Neuronal stem cell (in vitro differentiated cells): ENCODE results near the gene PDZD7.
A peak's percentile ranks its signal among the peaks of the same experiment; 100 is the strongest.

Source experiments
- DNase-seq: peaks from one replicate; pipeline ENCODE4 v3.0.0-alpha.2; 2013; ENCODE audit warnings: low spot score
- H2AFZ ChIP-seq: one replicate; pipeline ENCODE4 v1.6.1; 2013; ENCODE audit warnings: mild to moderate bottlenecking, low read length, inconsistent platforms
- H2AK5ac ChIP-seq: 2 replicates; pipeline ENCODE4 v1.6.1; 2013; ENCODE audit warnings: low read depth, mild to moderate bottlenecking, inconsistent platforms, low read length, moderate library complexity, mixed read lengths
- H2BK120ac ChIP-seq: 2 replicates; pipeline ENCODE4 v1.6.1; 2013; ENCODE audit warnings: low read depth, mild to moderate bottlenecking, inconsistent platforms, low read length, moderate library complexity, mixed read lengths
- H2BK12ac ChIP-seq: one replicate; pipeline ENCODE4 v1.6.1; 2013; ENCODE audit warnings: low read length, inconsistent platforms
- H2BK15ac ChIP-seq: 2 replicates; pipeline ENCODE4 v1.6.1; 2013; ENCODE audit warnings: mild to moderate bottlenecking, low read length, inconsistent platforms, mixed read lengths
- H2BK5ac ChIP-seq: one replicate; pipeline ENCODE4 v1.6.1; 2013; ENCODE audit warnings: inconsistent platforms, mild to moderate bottlenecking, low read length, moderate library complexity
- H3K14ac ChIP-seq: one replicate; pipeline ENCODE4 v1.6.1; 2013; ENCODE audit warnings: low read length, inconsistent platforms
- H3K18ac ChIP-seq: 2 replicates; pipeline ENCODE4 v1.6.1; 2013; ENCODE audit warnings: low read length, inconsistent platforms
- H3K23ac ChIP-seq: 2 replicates; pipeline ENCODE4 v1.6.1; 2013; ENCODE audit warnings: low read depth, mild to moderate bottlenecking, mixed read lengths, low read length, inconsistent platforms; ENCODE audit not compliant: poor library complexity
- H3K27ac ChIP-seq: replicated peaks from 3 replicates; pipeline ENCODE4 v1.5.1; 2013; ENCODE audit warnings: low read length, inconsistent platforms
- H3K27me3 ChIP-seq, 3 experiments: 2 replicates each; pipeline ENCODE4 v1.6.1; 2013; ENCODE audit warnings: low read length in 3 of 3, mild to moderate bottlenecking in 2 of 3, inconsistent platforms in 1 of 3, low read depth in 1 of 3, mixed read lengths in 1 of 3, moderate library complexity in 1 of 3; ENCODE audit not compliant: control insufficient read depth in 3 of 3, insufficient read depth in 3 of 3
- H3K36me3 ChIP-seq, 2 donors: replicated peaks in 1 of 2; 2 replicates each; pipeline ENCODE4 v1.6.1; 2013; ENCODE audit warnings: low read length in 2 of 2; ENCODE audit not compliant: control insufficient read depth in 2 of 2, insufficient read depth in 2 of 2
- H3K4ac ChIP-seq: 2 replicates; pipeline ENCODE4 v1.6.1; 2013; ENCODE audit warnings: inconsistent platforms, mild to moderate bottlenecking, low read length, moderate library complexity
- H3K4me1 ChIP-seq, 2 donors: 1 replicate in 1 of 2; 2 replicates in 1 of 2; pipeline ENCODE4 v1.6.1; 2013; ENCODE audit warnings: low read length in 2 of 2, low read depth in 1 of 2; ENCODE audit not compliant: control insufficient read depth in 2 of 2, insufficient read depth in 1 of 2
- H3K4me2 ChIP-seq: one replicate; pipeline ENCODE4 v1.6.1; 2013; ENCODE audit warnings: mild to moderate bottlenecking, low read length, inconsistent platforms; ENCODE audit not compliant: insufficient read depth, poor library complexity, severe bottlenecking
- H3K4me3 ChIP-seq, 2 donors: 2 replicates each; pipeline ENCODE4 v1.5.1; 2013; ENCODE audit warnings: low read length in 2 of 2, mild to moderate bottlenecking in 2 of 2, inconsistent platforms in 1 of 2, moderate library complexity in 1 of 2
- H3K79me1 ChIP-seq: one replicate; pipeline ENCODE4 v1.6.1; 2013; ENCODE audit warnings: low read depth, mild to moderate bottlenecking, inconsistent platforms, low read length, moderate library complexity
- H3K9ac ChIP-seq: one replicate; pipeline ENCODE4 v1.6.1; 2013; ENCODE audit warnings: mild to moderate bottlenecking, low read depth, low read length, inconsistent platforms; ENCODE audit not compliant: poor library complexity
- H3K9me3 ChIP-seq, 2 donors: replicated peaks in 1 of 2; 2 replicates each; pipeline versions ENCODE3 to v1.6.1; 2013; ENCODE audit warnings: low read length in 2 of 2, mild to moderate bottlenecking in 2 of 2, inconsistent platforms in 1 of 2, low read depth in 1 of 2, mixed read lengths in 1 of 2, moderate library complexity in 1 of 2; ENCODE audit not compliant: control insufficient read depth in 2 of 2, insufficient read depth in 1 of 2
- H4K8ac ChIP-seq: one replicate; pipeline ENCODE4 v1.6.1; 2013; ENCODE audit warnings: low read depth, mild to moderate bottlenecking, inconsistent platforms, low read length, moderate library complexity
- H4K91ac ChIP-seq: one replicate; pipeline ENCODE4 v1.6.1; 2013; ENCODE audit warnings: low read length, low read depth, mild to moderate bottlenecking, inconsistent platforms; ENCODE audit not compliant: poor library complexity
- WGBS, 2 donors: extraction: QIAGEN DNeasy Blood & Tissue Kit; methylation state at CpG; one replicate each; pipeline ENCODE4 v1.1.7; 2013; ENCODE audit warnings: missing lambda C conversion rate in 2 of 2, mixed read lengths in 1 of 2; ENCODE audit not compliant: insufficient read length in 2 of 2, insufficient replicate concordance in 1 of 2; ENCODE audit errors: extremely low coverage in 2 of 2; 5-methylcytosine and 5-hydroxymethylcytosine counted together

The PDZD7 gene

GRCh38 chr10:101047268-101047667, 16.3 kb upstream of the PDZD7 start:
- H3K9ac ChIP-seq, result peak overlapping the region; percentile 74
- H3K79me1 ChIP-seq, result no peaks in the 10 kb centered on the region
- H3K27me3 ChIP-seq, result peaks cover 0 to 68% (median 27%) of the 10 kb centered on the region in 3 experiments
- no peak overlapping the region for H2BK5ac ChIP-seq
- no peak overlapping the region for H4K8ac ChIP-seq
- H3K14ac ChIP-seq, result no peak overlapping the region
- no peak overlapping the region for H3K23ac ChIP-seq
- peak overlapping the region; percentile 9 for H3K18ac ChIP-seq
- no peak overlapping the region for H3K4ac ChIP-seq
- no peak overlapping the region for H4K91ac ChIP-seq
- peaks cover 0 to 2% of the 10 kb centered on the region in 2 donors for H3K36me3 ChIP-seq
- H2BK15ac ChIP-seq, result no peak overlapping the region
- no peak overlapping the region for H2BK12ac ChIP-seq
- H3K4me2 ChIP-seq, result no peak overlapping the region
- no peak overlapping the region for H2AK5ac ChIP-seq
- no peaks in the 10 kb centered on the region for H3K9me3 ChIP-seq
- no CpG with 5 or more reads among the region's 16 CpGs for WGBS, 2 donors
- H3K27ac ChIP-seq, result no peak overlapping the region
- peaks cover 14 to 18% of the 10 kb centered on the region in 2 donors for H3K4me1 ChIP-seq
- DNase-seq, result no peak
- H2BK120ac ChIP-seq, result no peak overlapping the region
- peak overlapping the region; percentile 78 for H2AFZ ChIP-seq
- H3K4me3 ChIP-seq, result no peak overlapping the region

GRCh38 chr10:101046332-101047238, 15.7 kb upstream of the PDZD7 start:
- Histone ChIP-seq H2AFZ (peak overlapping the region; percentile 78), H3K36me3 (no peaks in the 10 kb centered on the region), H4K91ac (no peak overlapping the region), H3K27me3 (peaks cover 0 to 66% (median 27%) of the 10 kb centered on the region in 3 experiments), H3K4ac (no peak overlapping the region), H3K9me3 (no peaks in the 10 kb centered on the region), H3K79me1 (no peaks in the 10 kb centered on the region), H3K14ac (no peak overlapping the region), H2BK15ac (no peak overlapping the region), H2BK5ac (no peak overlapping the region), H2AK5ac (no peak overlapping the region), H3K4me3 (peak overlapping the region in 1 of 2 donors; percentile 32), H3K18ac (peak overlapping the region; percentile 63), H3K9ac (no peak overlapping the region), H4K8ac (no peak overlapping the region), H2BK12ac (no peak overlapping the region), H2BK120ac (no peak overlapping the region), H3K27ac (no peak overlapping the region), H3K23ac (no peak overlapping the region), H3K4me1 (peaks cover 18 to 20% of the 10 kb centered on the region in 2 donors), H3K4me2 (no peak overlapping the region)
- WGBS, 2 donors, result no CpG with 5 or more reads among the region's 25 CpGs
- no peak for DNase-seq

GRCh38 chr10:101044117-101044516, 13.2 kb upstream of the PDZD7 start:
- Histone ChIP-seq H3K4me2 (no peak overlapping the region), H2BK120ac (no peak overlapping the region), H2AK5ac (no peak overlapping the region), H3K23ac (no peak overlapping the region), H2BK5ac (no peak overlapping the region), H2AFZ (no peak overlapping the region), H4K8ac (no peak overlapping the region), H3K27ac (no peak overlapping the region), H3K36me3 (no peaks in the 10 kb centered on the region), H3K18ac (no peak overlapping the region), H3K4me1 (peaks cover 14 to 21% of the 10 kb centered on the region in 2 donors), H2BK15ac (no peak overlapping the region), H3K9me3 (no peaks in the 10 kb centered on the region), H4K91ac (no peak overlapping the region), H3K4ac (no peak overlapping the region), H3K79me1 (no peaks in the 10 kb centered on the region), H3K9ac (no peak overlapping the region), H3K27me3 (peaks cover 0 to 51% (median 22%) of the 10 kb centered on the region in 3 experiments), H3K14ac (no peak overlapping the region), H2BK12ac (no peak overlapping the region), H3K4me3 (peak overlapping the region in 1 of 2 donors; percentile 52)
- no peak for DNase-seq
- no CpG with 5 or more reads among the region's 2 CpGs for WGBS, 2 donors

- H3K4ac ChIP-seq, result no peak overlapping the region
- H3K18ac ChIP-seq, result peak overlapping the region; percentile 3
- H2AFZ ChIP-seq, result peak overlapping the region; percentile 78
- H4K8ac ChIP-seq, result no peak overlapping the region
- H3K36me3 ChIP-seq, result no peaks in the 10 kb centered on the region
- H3K4me1 ChIP-seq, result peaks cover 14 to 21% of the 10 kb centered on the region in 2 donors
- peaks cover 0 to 44% (median 14%) of the 10 kb centered on the region in 3 experiments for H3K27me3 ChIP-seq
- no peak overlapping the region for H2AK5ac ChIP-seq
- peak overlapping the region; percentile 52 to 77 for H3K4me3 ChIP-seq
- no peak overlapping the region for H2BK120ac ChIP-seq
- no peak overlapping the region for H3K14ac ChIP-seq
- H3K4me2 ChIP-seq, result peak overlapping the region; percentile 56
- no peak for DNase-seq
- peak overlapping the region; percentile 1 for H2BK15ac ChIP-seq
- H3K9me3 ChIP-seq, result no peaks in the 10 kb centered on the region
- H3K27ac ChIP-seq, result peak overlapping the region; percentile 84
- H3K79me1 ChIP-seq, result no peaks in the 10 kb centered on the region
- no peak overlapping the region for H2BK12ac ChIP-seq
- no peak overlapping the region for H3K9ac ChIP-seq
- H4K91ac ChIP-seq, result no peak overlapping the region
- no peak overlapping the region for H2BK5ac ChIP-seq
- H3K23ac ChIP-seq, result no peak overlapping the region
- no CpG with 5 or more reads among the region's 2 CpGs for WGBS, 2 donors
Observed at GRCh38 chr10:101043363-101043707, 12.4 kb upstream of the PDZD7 start.
